WTC11 (cell line): ENCODE results near the gene GNAL. TPM values are rescaled to one million over a fixed set of nuclear protein-coding genes. Genes with fewer than 3 reads are reported as not detected.

Source experiments
- ATAC-seq: fragments of 200-7000 bp; cut with Tn5 transposase; 2 replicates; pipeline ENCODE4 v1.10.0; 2021; ENCODE audit warnings: mild to moderate bottlenecking, moderate library complexity
- CTCF ChIA-PET: fragments of 300-600 bp; sonication (Branson Sonifier 250); formaldehyde crosslinking; loops from one replicate; lab custom pipeline; 2021; ENCODE audit warnings: antibody characterized with exemption; lab: Charles Lee
- POLR2A ChIA-PET: fragments of 350-600 bp; sonication (Branson Sonifier 250); formaldehyde crosslinking; loops from one replicate; lab custom pipeline; 2021; ENCODE audit warnings: antibody characterized with exemption; lab: Charles Lee
- DNase-seq: peaks from one replicate; pipeline ENCODE4 v3.0.0; 2021; ENCODE audit warnings: low spot score
- H3K27ac Mint-ChIP-seq: 2 replicates; pipeline ENCODE4 v1.8.0; 2021; ENCODE audit warnings: mixed read lengths
- H3K27me3 Mint-ChIP-seq: 2 replicates; pipeline ENCODE4 v1.8.0; 2021; ENCODE audit warnings: low read depth, mild to moderate bottlenecking, moderate library complexity, mixed read lengths
- H3K36me3 Mint-ChIP-seq: 2 replicates; pipeline ENCODE4 v1.8.0; 2021; ENCODE audit warnings: mixed read lengths
- H3K4me1 Mint-ChIP-seq: 2 replicates; pipeline ENCODE4 v1.8.0; 2022; ENCODE audit warnings: mixed read lengths
- H3K4me3 Mint-ChIP-seq: 2 replicates; pipeline ENCODE4 v1.8.0; 2021; ENCODE audit warnings: mild to moderate bottlenecking, moderate library complexity, mixed read lengths
- H3K9me3 Mint-ChIP-seq: 2 replicates; pipeline ENCODE4 v1.8.0; 2021; ENCODE audit warnings: mixed read lengths
- CBFB ChIP-seq: sonication (generic); formaldehyde crosslinking; IDR thresholded peaks from 2 replicates; pipeline ENCODE4 v1.8.1; 2022; ENCODE audit warnings: mild to moderate bottlenecking, low read depth, missing genetic modification reagents
- E2F1 ChIP-seq: sonication (generic); formaldehyde crosslinking; IDR thresholded peaks from 2 replicates; pipeline ENCODE4 v1.8.0; 2022; ENCODE audit warnings: mild to moderate bottlenecking, missing genetic modification reagents
- ESRRA ChIP-seq: sonication (generic); formaldehyde crosslinking; IDR thresholded peaks from 2 replicates; pipeline ENCODE4 v1.8.1; 2022; ENCODE audit warnings: mild to moderate bottlenecking, missing genetic modification reagents, borderline replicate concordance
- FOXP1 ChIP-seq: sonication (generic); formaldehyde crosslinking; IDR thresholded peaks from 2 replicates; pipeline ENCODE4 v1.8.0; 2022; ENCODE audit warnings: missing genetic modification reagents, mild to moderate bottlenecking, moderate library complexity, borderline replicate concordance
- GABPB1 ChIP-seq: sonication (generic); formaldehyde crosslinking; IDR thresholded peaks from 2 replicates; pipeline ENCODE4 v1.8.1; 2023; ENCODE audit warnings: mild to moderate bottlenecking, missing genetic modification reagents
- GTF2I ChIP-seq: fragments of 250-450 bp; sonication (Bioruptor Pico); conservative IDR thresholded peaks from 2 replicates; pipeline ENCODE4 v1.4.0; 2021; ENCODE audit warnings: mild to moderate bottlenecking
- MXD4 ChIP-seq: fragments of 250-450 bp; sonication (Bioruptor Pico); IDR thresholded peaks from 2 replicates; pipeline ENCODE4 v1.8.0; 2021; ENCODE audit warnings: mild to moderate bottlenecking, moderate library complexity, borderline replicate concordance
- NFE2L1 ChIP-seq: sonication (generic); formaldehyde crosslinking; IDR thresholded peaks from 2 replicates; pipeline ENCODE4 v1.8.1; 2023; ENCODE audit warnings: missing genetic modification reagents
- RELA ChIP-seq: sonication (generic); formaldehyde crosslinking; IDR thresholded peaks from 2 replicates; pipeline ENCODE4 v1.8.1; 2022; ENCODE audit warnings: missing genetic modification reagents, mild to moderate bottlenecking, borderline replicate concordance
- RORB ChIP-seq: fragments of 250-450 bp; sonication (Bioruptor Pico); IDR thresholded peaks from 2 replicates; pipeline ENCODE4 v1.9.0; 2021; ENCODE audit warnings: mild to moderate bottlenecking
- SMAD4 ChIP-seq: sonication (generic); formaldehyde crosslinking; IDR thresholded peaks from 2 replicates; pipeline ENCODE4 v1.8.0; 2022; ENCODE audit warnings: mild to moderate bottlenecking, missing genetic modification reagents
- SOX15 ChIP-seq: fragments of 250-450 bp; sonication (Bioruptor Pico); IDR thresholded peaks from 2 replicates; pipeline ENCODE4 v1.9.0; 2021; ENCODE audit warnings: mild to moderate bottlenecking
- USF1 ChIP-seq: sonication (generic); formaldehyde crosslinking; IDR thresholded peaks from 2 replicates; pipeline ENCODE4 v1.8.0; 2022; ENCODE audit warnings: mild to moderate bottlenecking, missing genetic modification reagents
- USF2 ChIP-seq: sonication (generic); formaldehyde crosslinking; IDR thresholded peaks from 2 replicates; pipeline ENCODE4 v1.8.1; 2023; ENCODE audit warnings: mild to moderate bottlenecking, missing genetic modification reagents, moderate library complexity
- ZNF121 ChIP-seq: sonication (generic); formaldehyde crosslinking; IDR thresholded peaks from 2 replicates; pipeline ENCODE4 v1.8.0; 2023; ENCODE audit warnings: missing genetic modification reagents
- ZNF138 ChIP-seq: sonication (generic); formaldehyde crosslinking; conservative IDR thresholded peaks from 2 replicates; pipeline ENCODE4 v1.8.1; 2022; ENCODE audit warnings: mild to moderate bottlenecking, moderate library complexity, missing genetic modification reagents
- ZNF263 ChIP-seq: sonication (generic); formaldehyde crosslinking; IDR thresholded peaks from 2 replicates; pipeline ENCODE4 v1.8.1; 2022; ENCODE audit warnings: low read depth, mild to moderate bottlenecking, moderate library complexity, missing genetic modification reagents
- ZNF281 ChIP-seq: sonication (generic); formaldehyde crosslinking; IDR thresholded peaks from 2 replicates; pipeline ENCODE4 v1.8.0; 2023; ENCODE audit warnings: mild to moderate bottlenecking, missing genetic modification reagents
- ZNF425 ChIP-seq: fragments of 250-450 bp; sonication (Bioruptor Pico); conservative IDR thresholded peaks from 2 replicates; pipeline ENCODE4 v1.9.0; 2021; ENCODE audit warnings: mild to moderate bottlenecking
- ZNF512 ChIP-seq: sonication (generic); formaldehyde crosslinking; IDR thresholded peaks from 2 replicates; pipeline ENCODE4 v1.8.1; 2022; ENCODE audit warnings: missing genetic modification reagents, borderline replicate concordance
- total RNA-seq: library from RNA; stranded (reverse); gene quantifications from 3 replicates; pipeline ENCODE4 v1.2.3, GENCODE V29; 2021

GNAL gene
- total RNA-seq, 1 experiment from 2014 or later: 22.3 TPM

GRCh38 chr18:11818486-11819203 is 129.6 kb downstream of the GNAL start (continued):
- TF ChIP-seq ZNF281 (no peak), MXD4 (CRISPR knock-in tag) (no peak), FOXP1 (CRISPR knock-in tag) (no peak), E2F1 (CRISPR knock-in tag) (no peak), RELA (CRISPR knock-in tag) (no peak), ZNF121 (CRISPR knock-in tag) (no peak), CBFB (no peak), SOX15 (CRISPR knock-in tag) (no peak), GTF2I (no peak), ZNF425 (no peak), ZNF263 (CRISPR knock-in tag) (no peak), ZNF512 (CRISPR knock-in tag) (no peak)

GRCh38 chr18:11819938-11820337 is 130.9 kb downstream of the GNAL start:
- CTCF ChIA-PET: interaction anchor here (1.2 kb wide), 1 partner anchor 219 kb away, joined by 3 read pairs; no protein-coding TSS in a partner anchor
- Mint-ChIP-seq H3K4me1 (peaks cover 32% of the 10 kb centered on the region), H3K9me3 (0 out of 2 replicates have a peak, but pooled peaks cover 4% of the 10 kb centered on the region), H3K36me3 (no peaks in the 10 kb centered on the region), H3K27me3 (no peaks in the 10 kb centered on the region)
- no peak for DNase-seq
- TF ChIP-seq GABPB1 (CRISPR knock-in tag) (no peak), ESRRA (CRISPR knock-in tag) (no peak), E2F1 (CRISPR knock-in tag) (no peak), RORB (CRISPR knock-in tag) (no peak), ZNF425 (no peak), NFE2L1 (CRISPR knock-in tag) (no peak), SMAD4 (CRISPR knock-in tag) (no peak), USF1 (CRISPR knock-in tag) (no peak), ZNF138 (CRISPR knock-in tag) (no peak), RELA (CRISPR knock-in tag) (no peak), USF2 (CRISPR knock-in tag) (no peak)
- TF ChIP-seq, all 79 proteins: peak for 0
- POLR2A ChIA-PET: no interaction called here
- Mint-ChIP-seq H3K4me3 (no peak overlapping the region), H3K27ac (no peak overlapping the region)
- ATAC-seq: no peak
